GM12891 (cell line): ENCODE results near the gene CACNG6.
"Not testable (repeated sequence)": the region's sequence is repeated elsewhere in the genome, so short reads cannot be mapped to it uniquely, and the experiment has no call there.

ENCODE experiments used
- POLR2AphosphoS5 ChIP-seq: IDR thresholded peaks from 2 replicates; pipeline ENCODE4 v1.6.1; 2011; ENCODE audit warnings: low read depth, low read length, control low read depth
- TAF1 ChIP-seq: IDR thresholded peaks from 2 replicates; pipeline ENCODE4 v1.6.1; 2011; ENCODE audit warnings: low read depth, low read length, control low read depth

DNA sequence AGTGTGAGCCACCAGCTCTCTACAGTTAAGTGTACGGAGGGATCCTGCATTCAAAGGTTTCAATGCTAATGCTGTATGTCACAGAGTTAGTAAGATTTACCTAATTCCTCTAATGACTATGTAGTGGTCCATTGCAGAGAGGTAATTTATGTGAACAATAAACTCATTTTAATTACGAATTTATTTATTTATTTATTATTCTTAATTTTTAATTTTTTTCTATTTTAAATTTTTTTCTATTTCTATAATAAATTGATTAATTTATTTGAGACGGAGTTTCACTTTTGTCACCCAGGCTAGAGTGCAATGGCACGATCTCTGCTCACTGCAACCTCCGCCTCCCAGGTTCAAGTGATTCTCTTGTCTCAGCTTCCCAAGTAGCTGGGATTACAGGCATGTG lies 42.8 kb upstream of the CACNG6 start:
- TF ChIP-seq POLR2AphosphoS5, TAF1: not testable (repeated sequence)
